Measurements from ENCODE around the gene TSPAN4.

TSPAN4 gene

DNA sequence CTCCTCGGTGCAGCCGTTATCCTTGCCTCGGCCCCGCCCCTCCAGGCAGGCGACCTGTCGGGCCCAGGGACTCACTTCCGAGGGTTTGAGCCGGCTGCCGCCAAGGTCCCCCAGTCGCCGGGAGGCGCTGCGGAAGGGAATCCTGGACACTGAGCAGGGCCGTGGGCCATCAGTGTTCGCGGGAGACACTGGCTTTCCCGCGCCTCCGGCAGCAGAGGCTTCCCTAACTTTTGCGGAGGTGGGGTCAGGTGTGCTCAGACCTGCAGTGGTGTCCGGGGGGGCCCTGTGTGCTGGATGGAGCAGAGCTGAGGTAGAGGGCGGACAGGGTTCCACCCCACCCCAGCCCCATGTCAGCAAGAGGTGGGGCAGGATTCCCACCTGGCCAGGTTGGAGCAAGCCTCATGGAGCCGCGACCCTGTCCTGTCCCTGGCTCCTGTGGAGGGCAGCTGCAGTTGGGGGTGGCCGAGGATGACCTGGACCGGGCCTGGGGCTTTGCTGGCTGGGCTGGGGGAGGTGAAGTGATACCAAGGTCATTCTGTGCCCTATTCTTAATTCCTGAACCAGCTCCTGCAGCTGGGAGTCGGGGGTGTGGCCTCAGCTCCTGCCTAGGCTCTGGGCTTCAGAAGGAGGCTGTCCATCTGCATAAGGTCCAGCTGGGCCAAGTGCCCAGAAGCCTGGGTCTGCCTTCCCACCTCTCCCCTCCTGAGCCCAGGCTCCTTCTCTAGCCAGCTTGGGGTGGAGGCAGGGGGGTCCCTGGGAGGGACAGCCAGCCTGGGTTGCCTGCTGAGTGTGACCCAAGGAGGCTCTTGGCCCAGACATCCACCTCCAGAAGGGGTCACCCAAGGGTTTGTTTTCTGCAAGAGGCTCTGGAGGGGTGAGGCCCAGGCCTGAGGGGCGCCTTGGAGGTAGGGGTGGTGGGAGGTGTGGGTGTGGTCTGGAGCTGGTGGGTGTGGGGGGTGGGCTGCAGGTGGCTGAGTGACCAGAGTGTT is 8.4 kb downstream of the TSPAN4 start:
- DNase-seq (ENCODE audit: low spot score): no peak

DNA sequence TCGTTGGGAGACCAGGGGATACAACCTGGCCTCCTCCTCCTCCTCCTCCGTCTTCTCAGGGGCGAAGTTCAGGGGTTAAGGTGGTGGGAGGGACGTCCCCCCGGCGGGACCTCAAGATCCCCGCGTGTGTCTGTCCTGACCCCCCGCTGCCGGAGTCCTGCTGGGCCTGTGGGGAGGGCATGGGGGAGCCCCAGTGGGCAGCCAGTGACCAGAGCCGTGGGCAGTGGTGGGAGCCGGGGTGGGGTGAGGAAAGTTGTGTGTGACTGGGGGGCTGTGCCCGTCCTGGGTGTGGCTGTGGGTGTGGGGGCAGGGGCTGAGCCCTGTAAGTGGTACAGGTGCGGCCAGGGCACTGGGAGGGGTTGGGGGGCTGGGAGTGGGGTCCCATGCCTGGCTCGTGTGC is 10.1 kb downstream of the TSPAN4 start:
- DNase-seq (ENCODE audit: low spot score): no peak

DNA sequence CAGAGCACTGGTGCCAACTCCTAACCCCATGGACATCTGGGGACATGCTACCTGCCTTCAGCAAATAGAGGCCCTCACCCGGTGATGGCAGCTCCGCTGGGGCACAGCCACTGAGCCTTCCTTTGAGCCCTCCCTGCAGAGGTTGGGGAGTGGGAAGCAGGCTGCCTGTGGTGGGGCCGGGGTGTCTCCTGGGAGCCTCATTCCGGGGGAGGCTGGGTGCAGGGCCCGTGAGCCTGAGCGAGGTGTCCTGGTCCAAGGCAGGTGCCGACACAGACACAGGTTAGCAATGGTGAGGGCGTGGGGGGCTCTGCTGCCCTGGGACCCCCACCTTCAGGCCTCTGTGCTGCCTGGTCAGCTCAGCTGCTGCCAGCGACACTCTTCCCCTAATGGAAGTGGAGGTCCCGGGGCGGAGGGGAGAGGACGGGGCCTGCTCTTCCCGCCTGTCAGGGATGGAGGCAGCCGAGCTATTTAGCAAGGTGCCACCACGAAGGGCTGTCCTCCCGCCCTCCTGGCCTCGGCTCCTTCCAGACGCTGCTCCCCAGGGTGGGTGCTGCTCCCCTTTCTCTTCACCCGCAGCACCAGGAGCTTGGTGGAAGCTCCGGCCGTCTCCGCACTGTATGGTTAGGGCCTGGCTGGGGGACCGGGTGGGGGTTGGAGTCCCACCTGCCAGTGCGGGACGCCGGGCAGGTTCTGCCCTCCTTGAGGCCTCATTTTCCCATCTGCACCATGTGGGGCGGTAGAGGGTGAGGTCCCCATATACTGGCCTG is 11.2 kb downstream of the TSPAN4 start:
- DNase-seq (ENCODE audit: low spot score): no peak

DNA sequence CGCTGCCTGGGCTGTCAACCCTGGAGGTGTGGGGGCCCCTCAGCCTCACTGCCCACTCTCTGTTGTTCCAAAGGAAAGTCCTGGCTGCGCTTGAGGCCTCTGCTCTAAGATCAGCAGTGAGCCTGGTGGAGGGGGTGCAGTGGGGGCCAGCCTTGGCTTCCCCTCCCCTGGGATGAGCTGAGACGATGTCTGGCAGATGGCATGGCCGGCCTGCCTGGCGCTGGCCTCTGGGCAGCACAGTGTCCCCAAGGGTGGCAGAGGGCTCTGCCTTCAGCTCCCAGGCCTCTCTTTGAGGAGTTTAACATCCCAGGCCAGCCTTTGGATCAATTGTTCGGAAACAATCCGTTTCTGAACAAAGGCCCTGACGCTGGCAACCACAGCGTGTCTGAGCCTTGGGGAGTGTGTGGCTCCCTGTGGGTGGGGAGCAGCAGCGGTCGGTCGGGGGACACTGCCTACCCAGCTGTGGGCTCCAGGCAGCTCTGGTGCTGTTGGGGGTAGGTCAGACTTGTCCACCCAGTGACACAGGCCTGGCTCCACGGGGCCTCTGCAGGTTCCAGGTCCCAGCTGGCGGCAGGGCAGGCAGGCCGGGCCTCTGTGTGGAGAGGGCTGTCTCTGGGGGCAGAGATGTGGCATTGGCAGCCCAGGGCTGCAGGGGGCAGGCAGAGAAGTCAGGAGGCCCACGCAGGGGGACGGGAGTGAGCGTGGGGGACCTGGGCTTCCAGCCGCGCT is 12.1 kb downstream of the TSPAN4 start:
- no peak for DNase-seq (ENCODE audit: low spot score)

DNA sequence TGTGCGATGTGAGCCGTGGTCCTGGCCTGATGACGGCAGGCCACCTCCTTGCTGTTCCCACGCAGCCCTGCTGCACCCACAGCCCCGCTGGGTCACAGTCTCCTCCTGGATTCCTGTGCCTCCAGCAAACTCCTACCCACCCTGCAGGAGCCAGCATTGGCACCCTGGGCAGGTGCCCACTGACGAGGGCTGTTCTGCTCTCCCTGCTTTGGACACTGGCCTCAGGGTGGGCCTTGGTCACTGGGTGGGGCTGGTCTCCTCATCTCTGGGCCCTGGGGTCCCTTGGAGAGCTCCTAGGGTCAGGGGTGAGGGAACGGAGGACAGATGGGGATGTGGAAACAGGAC is 12.7 kb downstream of the TSPAN4 start:
- DNase-seq (ENCODE audit: low spot score): no peak

DNA sequence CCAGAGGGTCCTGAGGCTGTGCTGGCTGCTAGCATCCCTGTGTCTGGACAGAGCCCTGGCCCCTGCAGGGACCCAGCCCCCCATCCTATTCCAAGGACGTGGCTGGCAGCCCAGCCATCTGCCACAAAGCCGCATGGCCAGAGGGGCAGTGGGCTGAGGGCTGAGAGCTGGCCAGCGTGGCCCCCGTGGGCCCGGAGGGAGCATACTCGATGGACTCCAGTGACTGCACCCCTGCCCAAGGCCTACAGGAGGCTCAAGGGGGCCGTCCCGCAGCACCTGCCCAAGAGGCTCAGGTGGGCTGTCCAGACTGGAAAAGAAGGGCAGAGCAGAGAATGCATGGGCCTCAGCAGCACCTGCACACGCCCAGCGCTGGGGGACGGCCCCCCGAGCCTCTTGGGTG is 13.1 kb downstream of the TSPAN4 start:
- DNase-seq (ENCODE audit: low spot score): no peak

DNA sequence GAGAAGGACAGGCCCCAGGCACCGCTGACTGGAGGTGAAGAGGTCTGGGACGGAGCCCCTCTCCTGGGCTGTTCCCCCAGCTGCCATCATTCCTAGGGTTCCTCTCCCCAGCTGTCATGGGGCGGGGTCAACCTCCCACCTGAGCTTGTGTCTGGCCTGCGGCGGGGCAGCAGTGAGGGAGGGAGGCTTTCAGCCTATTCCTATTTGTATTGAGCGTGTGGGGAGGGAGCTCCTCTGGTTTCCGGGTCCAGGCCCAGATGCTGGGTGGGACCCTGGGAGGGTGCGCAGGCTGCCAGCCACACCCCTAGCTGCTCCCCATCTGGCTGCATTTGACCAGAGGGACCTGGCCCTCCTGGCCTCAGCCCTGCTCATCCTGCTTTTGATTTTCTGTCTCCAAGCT is 13.7 kb downstream of the TSPAN4 start:
- DNase-seq (ENCODE audit: low spot score): no peak

DNA sequence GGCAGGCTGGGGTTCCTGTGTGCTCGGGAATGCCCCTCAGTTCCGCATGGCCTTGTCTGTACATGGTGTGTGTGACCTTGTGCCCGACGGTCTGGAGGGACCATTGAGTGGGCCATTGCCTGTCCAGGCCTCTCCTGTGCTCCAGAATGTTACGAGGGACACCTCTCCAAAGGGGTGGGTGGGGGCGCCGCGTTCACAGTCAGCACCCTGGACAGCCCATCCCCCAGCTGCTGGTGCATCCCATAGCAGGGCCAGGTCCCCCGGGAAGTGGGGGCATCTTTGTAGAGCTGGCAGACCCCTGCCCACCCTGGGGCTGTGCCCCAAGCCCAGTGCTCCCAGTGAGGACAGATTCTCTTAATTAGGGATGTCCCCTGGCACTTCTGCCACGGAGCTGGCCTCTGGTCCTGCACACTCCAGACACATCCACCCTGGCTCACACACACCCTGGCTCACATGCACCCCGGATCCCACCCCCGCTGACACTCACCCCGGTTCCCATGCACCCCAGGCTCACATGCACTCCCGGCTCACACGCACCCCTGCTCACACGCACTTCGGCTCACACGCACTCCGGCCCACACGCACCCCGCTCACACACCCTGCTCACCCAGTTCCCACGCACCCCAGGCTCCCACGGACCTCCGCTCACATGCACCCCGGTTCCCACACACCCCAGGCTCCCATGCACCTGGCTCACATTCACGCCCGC is 15.6 kb downstream of the TSPAN4 start:
- no peak for DNase-seq (ENCODE audit: low spot score)

DNA sequence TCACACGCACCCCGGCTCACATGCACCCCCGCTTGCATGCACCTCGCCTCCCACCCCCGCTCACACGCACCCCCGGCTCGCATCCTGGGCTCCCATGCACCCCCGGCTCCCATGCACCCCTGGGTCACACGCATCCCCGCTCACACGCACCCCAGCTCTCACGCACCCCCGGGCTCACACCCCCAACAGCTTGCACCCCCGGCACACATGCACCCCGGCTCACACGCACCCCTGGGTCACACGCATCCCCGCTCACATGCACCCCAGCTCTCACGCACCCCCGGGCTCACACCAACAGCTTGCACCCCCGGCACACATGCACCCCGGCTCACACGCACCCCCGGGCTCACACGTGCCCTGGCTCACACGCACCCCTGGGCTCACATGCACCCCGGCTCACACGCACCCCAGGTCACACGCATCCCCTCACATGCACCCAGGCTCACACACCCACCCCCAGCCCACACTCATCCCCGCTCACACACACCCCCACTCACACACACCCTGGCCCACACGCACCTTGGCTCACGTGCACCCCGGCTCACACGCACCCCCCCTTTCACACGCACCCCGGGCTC is 16.2 kb downstream of the TSPAN4 start:
- DNase-seq (ENCODE audit: low spot score): no peak

DNA sequence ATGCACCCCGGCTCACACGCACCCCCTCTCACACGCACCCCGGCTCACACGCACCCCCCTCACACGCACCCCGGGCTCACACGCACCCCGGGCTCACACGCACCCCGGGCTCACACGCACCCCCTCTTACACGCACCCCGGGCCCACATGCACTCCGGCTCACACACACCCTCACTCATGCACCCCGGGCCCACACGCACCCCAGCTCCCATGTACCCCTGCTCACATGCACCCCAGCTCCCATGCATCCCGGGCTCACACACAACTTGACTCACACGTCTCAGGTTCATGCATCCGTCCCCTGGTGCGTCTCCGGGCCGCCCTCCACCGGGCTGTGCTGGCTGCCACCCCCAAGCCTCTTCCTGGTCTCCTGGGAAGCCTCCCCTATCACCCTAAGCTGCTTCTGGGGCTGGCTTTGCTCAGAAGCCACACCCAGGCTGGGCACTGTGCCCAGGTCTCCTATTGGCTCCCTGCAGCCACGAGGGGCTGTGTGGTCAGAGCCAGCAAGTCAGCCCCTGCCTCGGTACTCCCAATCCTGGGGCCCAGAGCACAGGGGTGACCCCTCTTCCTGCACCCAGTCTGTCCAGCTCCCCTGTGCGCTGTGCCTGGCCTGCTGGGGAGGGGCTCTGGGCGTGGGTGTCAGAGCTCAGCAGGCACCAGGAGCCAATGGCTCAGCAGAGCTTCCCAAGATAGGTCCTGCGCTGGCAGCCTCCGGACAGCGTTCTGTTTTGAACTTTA is 16.9 kb downstream of the TSPAN4 start:
- DNase-seq (ENCODE audit: low spot score): no peak

DNA sequence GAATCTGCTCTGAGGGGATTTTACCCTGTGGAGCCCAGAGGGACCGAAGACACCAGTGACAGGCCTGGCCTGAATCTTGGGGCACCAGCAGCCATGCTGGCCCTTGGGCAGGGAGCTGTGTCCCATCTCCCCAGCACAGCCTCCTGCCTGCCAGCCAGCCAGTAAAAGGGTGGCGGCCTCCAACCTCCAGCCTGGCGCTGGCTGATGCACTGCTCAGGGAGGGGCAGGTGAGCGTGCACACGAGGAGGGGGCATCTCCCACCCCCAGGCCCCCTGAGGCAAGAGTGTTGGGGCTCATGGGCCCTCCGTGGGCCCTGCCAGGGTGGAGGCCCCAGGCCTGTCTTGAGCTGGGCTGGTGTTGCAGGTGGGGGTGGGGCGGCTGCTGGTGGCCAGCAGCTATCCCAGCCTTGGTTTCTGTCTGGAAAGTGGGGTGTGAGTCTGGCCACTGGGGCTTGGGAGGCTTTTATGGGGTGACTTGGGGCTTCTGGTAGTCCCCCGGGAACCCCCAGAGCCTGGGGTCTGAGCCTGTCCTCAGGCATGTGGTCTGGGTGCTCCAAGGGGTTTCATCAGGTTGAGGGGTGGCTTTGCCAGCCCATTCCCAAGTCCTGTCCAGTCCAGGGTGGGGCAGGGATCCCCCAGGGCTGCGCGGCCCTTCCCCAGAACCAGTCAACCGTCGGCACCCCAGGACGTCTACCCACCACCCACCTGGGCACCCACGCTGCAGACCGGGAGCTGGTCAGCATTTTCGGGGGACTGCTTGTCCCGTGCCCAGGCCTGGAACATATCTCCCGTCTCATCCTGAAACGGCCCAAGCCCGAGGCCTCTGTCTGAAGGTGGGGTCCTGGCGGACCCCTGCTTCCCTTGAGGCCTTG is 17.8 kb downstream of the TSPAN4 start:
- DNase-seq (ENCODE audit: low spot score): no peak

DNA sequence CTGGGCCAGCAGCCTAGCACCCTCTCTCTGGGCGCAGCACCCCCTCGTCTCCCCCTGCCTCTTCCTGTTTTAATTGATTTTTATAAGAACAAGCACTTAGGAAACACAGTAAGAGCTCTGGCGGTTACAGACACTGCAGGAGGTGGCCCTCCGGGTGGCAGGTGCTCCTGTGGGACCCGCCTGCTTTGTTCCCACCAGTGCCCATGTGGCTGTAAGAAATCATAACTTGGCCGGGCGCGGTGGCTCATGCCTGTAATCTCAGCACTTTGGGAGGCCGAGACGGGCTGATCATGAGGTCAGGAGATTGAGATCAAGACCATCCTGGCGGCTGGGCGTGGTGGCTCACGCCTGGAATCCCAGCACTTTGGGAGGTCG is 18.4 kb downstream of the TSPAN4 start:
- no peak for DNase-seq (ENCODE audit: low spot score)

DNA sequence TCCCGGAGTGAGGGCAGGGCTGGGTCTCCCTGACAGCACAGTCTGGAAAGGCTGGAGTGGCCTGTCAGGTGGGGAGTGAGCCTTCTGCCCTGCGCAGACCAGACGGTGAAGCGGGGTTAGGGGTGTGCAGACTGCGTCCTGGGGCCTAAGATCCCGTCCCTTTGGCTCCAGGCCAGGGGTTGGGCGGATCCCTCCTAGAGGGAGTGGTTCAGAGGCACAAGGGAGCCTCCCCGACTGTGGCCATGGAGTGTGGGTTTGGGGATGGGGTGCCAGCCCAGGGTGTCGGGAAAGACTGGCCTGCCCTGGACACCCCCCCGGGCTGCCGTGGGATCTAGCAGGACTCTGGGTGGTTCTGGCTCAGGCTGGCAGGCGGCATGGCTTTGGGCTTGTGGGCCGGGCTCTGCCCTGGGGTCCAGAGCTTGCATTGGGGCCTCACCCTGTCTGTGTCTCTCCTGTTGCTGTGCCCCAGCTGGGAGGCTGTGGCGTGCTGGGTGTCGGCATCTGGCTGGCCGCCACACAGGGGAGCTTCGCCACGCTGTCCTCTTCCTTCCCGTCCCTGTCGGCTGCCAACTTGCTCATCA is 19.5 kb downstream of the TSPAN4 start:
- no peak for DNase-seq (ENCODE audit: low spot score)

DNA sequence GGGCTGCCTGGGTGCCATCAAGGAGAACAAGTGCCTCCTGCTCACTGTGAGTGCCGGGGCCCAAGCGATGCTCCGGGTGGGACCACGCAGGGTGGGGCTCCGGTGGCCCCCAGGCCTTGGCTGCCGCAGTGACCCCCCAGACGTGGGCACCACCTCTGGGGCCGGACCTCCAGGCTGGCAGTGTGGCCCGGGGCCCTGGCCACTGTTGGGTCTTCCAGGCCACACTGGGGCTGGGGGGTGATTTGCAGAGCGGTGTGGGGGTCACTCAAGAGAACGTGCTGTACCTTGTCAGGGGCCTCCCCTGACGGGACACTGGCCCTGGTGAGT is 20.0 kb downstream of the TSPAN4 start:
- no peak for DNase-seq (ENCODE audit: low spot score)

DNA sequence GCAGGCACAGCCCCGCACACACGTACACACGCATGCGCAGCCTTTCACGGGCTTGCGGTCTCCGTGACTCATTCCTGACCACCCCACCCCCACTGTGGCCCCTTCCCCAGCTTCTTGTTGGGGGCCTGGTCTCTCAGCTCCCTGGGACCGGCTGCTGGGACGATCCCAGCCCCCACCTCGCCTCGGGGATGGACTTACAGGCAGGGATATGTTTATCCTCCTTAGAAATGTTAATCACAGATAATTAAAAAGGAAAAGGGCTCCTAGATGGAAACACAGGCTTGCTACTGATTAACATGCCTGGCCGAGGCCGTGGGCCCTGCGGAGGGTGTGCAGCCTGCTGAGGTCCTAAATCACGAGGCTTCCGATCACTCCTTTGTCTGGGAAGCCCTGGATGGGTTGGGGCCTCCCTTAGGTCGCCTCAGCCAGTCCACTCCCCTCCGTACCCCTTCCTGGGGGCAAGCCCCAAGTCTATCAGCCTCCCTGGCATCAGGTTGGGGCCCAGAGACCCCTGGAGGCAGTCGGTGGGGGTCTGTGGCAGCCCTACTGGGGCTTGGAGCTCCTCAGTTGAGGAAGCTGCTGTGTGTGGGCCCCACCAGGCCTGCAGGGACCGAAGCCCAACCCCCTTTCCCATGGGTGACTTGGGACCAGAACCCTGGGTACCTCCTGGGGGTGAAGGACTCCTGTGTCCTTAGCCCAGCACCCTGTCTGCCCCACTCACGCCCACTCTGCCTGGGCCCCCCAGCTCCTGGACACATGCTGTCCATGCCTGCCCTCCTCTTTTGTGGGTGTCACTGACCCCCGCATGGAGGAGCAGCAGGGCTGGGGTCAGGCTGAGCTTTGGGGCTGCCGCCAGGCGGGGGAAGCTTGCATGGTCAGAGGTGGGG is 20.6 kb downstream of the TSPAN4 start:
- no peak for DNase-seq (ENCODE audit: low spot score)

DNA sequence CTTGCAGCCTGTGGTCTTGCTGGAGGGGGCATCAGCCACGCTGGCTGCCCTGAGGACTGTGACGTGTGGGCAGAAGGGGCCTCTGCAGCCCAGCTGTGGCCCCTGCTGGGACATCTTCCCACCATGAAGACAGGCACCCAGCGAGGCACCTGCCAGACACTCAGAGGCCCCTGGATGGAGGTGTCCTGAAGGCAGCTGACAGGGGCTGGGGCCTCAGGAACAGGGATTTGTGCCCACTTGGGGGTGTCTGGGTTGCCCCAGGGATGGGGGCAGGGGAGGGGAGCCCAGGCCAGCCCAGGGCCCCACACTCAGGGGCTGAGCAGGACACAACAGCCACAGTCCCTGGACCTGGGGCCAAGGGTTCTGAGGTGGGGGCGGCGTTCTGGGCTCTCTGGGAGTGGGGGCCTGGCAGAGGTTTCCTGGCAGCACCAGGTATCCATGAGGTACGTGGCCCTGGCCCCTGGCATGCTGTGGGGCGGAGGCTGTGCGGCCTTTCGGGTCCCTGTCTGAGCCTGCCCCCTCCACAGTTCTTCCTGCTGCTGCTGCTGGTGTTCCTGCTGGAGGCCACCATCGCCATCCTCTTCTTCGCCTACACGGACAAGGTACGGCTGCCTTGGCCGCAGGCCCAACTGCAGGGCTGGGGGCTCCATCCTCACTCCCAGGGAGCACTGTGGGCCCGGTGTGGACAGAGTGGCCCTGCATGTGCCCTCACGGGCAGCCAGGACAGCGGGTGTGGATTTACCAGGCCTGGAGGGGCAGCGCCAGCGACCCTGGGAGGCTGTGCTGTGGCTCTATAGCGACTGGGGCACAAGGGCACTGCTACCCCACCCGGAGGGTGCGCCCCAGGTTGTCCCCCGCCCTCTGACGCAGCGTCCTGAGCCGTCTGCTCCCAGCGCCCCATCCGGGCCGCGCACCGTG is 21.5 kb downstream of the TSPAN4 start:
- DNase-seq (ENCODE audit: low spot score): no peak

DNA sequence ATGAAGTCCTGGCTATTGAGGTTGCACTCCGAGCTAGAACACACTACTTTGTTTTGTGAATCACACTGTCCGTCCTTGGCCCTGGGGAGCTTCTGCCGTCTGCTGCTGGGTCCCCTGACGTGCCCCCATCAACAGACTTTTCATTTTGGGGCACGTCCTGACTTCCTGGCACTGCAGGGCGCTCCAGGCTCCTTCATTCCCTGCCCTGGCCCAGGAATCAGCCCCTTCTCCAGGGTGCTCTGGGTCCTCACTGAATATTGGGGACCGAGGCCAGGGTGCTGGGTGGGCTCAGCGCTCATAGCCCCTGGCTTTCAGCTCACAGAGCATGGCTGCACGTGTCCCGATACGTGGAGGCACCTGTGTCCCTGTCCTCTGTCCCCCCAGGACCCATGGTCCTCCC is 22.2 kb downstream of the TSPAN4 start:
- DNase-seq (ENCODE audit: low spot score): no peak
